SIG-M5 (cell line): ENCODE results near the gene RERE.

Source experiments
- DNase-seq: peaks from one replicate; lab custom pipeline; 2025; lab: John Stamatoyannopoulos, UW

RERE gene

DNA sequence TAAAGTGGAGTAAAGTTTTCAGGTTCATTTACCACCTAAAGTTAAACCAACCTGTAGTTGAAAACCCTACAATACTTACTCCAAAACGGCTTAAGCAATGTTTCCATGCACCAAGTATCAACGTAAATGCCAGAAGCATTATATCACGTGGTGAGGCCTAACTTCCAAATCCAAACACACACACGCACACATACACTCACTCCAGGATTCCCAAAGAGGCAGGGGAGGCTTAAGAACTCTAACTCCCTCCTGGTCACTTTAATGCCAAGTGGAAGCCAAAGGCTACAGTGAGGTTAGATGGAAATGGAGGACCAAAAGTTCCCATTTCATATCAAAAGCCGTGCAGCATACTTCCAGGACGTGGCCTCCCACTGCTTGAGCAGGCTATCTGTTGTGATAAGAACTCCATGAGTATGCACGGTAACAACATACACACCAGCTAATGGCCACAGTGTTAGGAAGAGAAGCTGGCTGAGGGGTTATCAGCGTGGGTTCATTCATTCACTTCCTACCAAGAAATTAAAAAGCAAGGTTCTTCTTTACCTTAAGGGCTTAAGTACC is 275.4 kb downstream of the RERE start:
- DNase-seq, result no peak

DNA sequence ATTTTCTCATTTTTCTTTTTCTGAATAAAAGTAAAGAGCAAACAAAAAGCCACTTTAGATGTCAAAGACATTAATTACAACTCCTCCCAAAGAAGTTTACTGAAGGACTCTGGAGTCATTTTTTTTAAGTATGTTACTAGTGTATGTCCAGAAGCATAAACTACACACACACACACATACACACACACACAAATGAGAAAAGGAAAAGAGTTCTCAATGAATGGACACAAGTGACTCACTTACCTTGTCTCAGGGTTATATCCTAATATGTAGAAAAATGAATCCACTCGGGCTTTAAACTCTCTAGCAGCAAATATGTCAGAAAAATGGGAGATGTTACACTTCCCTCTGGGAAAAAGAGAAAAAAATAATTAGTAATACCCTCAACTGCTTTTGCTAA is 276.5 kb downstream of the RERE start:
- DNase-seq, result no peak

DNA sequence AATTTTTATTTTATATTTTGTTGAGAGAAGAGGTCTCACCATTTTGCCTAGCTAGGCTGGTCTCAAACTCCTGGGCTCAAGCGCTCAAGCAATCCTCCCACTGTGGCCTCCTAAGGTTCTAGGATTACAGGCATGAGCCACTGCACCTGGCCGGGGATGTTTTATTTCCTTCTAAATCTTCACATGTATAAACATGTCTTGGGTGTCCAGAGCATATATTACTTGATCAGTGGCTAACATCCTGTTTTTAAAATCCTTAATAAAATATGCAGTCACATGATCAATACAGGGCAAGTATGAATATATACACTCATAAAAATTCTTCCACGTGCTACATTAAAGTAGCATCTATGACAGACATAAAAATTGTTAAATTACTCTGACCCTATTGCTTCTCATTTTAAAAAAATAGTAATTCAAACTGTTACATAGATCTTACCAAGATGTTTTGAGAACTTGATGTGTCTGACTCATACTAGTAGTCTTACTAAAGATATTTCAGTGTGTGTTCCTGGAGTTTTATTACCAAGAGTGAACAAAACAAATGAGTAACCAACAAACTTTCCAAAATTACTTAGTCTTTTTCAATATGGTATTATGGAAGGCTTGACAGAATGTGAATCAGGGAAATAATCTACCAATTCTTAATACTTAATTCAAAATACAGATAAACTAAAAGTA is 277.0 kb downstream of the RERE start:
- DNase-seq, result no peak

DNA sequence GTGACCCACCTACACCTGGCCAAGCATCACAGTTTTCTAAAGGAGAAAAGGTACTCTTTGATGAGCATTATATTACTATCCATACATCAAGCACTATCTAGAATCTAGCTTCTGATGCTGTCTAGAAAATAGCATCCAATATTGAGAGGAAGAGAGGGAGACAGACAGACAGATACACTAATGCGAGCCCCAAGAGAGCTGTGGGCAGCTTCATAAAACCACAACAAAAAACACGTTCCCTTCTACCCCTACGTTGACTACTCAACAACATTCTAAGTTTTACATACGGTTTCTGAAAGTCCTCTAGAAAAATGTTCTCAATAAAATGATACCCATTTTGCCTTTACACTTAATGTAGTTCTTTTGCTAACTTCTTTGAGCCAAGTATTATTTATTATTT is 277.8 kb downstream of the RERE start:
- DNase-seq, result no peak

DNA sequence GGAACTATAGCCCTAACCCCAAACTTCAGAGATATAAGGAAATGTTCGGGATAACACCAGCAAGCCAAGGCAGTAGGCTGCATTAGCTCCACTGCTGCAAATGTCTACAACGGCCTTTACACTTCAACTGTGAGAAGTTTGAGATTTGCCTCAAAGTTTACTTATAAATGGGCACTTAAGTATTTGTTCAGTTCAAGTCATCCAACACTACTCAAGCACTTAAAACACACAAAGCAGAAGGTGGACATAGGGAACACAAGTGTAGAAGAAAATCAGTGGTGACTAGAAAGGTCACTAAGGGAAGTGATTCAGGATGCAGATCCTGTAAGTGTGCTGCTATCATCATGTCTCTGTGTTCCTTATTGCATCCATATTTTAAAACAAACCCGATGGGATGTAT is 278.9 kb downstream of the RERE start:
- no peak for DNase-seq

DNA sequence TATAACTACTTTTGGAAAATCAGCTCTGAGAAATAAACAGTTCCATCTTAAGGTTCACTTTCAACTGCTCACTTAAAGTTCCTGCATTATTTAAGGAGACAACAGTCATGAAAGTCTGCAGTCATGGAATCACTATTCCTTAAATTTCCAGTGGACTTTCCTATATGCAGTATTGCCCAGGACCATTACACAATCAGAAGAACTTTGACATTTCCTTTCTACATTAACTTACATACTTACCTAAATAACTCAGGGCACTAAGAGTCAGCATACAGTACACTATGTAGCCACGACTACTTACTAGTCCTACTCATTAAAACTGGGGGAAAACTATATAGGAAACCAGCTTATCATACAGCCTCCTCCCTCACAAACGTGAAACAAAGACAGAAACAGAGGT is 279.4 kb downstream of the RERE start:
- no peak for DNase-seq

DNA sequence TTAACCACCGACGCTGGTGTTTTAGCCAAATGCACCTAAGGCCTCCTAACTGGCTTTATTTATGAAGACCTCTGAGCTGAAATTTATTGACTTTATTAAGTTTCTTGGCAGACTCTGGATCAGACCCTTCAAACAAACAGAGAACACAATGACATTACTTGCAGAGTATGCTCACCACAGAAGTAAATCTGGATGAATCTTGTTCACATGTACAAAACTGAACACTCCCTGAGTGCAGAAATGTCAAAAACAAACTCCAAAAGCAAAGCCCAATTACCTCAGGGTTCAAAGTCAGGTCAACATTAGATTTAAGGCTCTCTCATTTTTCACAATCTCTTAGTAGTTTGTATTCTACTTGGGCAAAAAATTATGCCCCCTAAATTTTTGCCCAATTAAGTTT is 280.9 kb downstream of the RERE start:
- no peak for DNase-seq

DNA sequence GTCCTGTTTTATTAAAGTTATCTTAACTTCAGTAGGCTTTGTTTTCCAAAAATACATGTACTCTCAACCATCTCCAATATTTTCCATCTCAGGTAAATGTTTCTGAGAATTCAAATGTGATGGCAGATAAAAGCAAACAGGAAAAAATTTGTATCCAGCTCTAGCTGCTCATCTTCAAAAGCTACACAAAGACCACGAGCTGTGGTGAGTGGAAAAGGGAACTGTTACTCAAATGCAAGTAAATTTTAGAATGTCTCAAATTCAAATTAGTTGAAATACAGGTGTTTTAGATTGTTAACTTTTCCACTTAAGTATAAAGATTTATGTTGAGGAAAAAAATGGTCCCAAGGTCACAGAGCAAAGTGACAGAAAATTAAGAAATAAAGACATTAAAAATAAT is 283.5 kb downstream of the RERE start:
- DNase-seq, result no peak

DNA sequence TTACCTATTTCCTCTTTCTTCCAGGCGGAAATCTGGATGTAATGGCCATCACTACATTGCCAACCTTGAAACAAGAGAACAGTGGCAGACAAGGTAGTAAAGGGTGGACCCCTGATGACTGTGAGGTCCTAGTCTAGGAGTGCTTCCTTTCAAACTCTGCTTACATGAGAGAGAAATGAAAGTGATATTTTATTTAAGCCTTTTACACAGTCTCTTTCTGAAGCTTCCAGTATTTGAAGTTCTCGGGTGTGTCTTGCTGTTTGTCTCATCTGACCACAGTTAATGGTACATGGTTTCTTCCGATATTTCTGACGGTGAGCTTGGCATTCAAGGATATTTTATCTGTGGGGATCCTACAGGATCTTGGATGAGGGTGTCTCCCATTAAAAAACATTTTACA is 284.3 kb downstream of the RERE start:
- no peak for DNase-seq

DNA sequence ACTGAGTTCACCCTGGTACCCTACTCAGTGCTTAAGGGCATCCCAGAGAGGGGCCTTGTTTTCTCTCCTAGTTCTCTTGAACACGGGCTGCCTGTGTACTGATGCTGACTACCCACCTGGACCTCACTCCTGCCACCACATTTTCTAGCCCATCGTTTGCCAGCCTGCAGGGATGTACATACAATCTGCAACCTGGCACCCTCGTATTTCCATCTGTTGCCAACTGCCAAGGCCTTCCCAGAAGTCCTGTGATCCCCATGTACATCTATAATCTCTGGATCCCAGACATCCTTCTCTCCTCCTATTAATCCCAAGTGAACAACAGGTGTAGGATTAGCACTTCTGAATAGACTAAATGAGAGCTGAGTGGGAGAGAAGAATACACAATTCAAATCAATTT is 287.5 kb downstream of the RERE start:
- no peak for DNase-seq

DNA sequence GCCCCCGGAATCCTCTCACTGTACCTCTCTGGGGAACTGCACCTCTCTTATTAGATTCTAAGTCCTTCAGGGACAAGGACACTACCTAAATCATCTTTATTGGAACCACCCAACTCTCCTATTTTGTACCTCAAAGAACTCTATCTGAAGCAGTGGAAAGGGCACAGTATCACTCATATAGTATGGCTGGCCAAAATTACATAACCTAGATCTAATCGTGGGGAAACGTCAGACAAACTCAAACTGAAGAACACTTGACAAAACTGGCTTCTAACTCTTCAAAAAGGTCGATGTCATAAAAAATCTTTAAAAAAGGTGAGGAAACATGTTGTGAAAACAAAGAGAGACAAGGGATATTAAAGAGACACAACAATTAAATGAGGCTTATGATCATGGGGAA is 289.5 kb downstream of the RERE start:
- no peak for DNase-seq

DNA sequence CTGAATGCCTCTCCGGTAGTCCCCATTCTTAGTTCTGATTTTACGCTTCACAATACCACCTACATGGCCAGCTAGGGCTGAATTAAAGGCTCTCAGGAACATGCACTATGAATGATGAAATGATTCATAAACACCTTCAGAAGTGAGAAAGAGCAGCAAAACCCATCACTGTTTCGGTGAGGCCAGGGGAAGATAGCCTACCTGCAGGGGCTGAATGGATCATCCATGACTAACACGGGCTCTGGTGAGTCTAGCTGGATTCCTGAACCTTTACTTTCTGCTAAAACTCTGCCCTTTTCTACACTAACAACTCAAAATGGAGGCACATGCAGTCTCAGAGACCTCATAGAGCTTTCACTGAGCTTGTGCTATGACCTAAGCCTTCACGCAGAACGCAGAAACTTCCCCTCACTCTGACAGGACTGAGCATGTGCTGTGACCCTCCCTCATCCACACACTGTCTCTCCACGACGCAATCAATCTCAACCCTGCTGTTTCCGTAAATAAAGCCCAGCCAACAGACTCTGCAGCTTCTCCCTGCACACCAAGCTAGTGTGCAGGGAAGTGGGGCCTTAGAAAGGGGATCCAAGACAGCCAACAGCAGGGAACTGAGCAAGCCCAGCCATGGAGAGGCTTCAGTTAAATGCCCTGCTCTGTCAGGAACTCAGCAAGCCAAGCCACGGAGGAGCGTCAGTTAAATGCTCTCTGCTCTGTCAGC is 291.7 kb downstream of the RERE start:
- peak; percentile 89 for DNase-seq

DNA sequence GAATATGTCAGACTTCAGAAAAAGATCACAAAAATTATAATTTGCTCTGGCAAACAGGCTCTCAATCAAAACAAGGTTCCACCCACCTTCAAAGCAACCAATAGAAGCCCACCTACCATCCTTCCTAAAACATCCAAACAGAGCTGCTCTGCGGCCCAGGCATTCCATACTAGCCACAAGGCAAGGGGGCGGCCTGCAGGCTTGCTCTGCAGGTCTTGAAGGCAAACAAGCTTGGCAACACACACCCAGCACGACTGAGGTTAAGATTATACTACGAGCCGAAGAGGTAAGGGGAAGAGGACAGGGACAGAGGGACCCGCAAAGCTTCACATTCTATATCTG is 292.3 kb downstream of the RERE start:
- DNase-seq, result no peak

DNA sequence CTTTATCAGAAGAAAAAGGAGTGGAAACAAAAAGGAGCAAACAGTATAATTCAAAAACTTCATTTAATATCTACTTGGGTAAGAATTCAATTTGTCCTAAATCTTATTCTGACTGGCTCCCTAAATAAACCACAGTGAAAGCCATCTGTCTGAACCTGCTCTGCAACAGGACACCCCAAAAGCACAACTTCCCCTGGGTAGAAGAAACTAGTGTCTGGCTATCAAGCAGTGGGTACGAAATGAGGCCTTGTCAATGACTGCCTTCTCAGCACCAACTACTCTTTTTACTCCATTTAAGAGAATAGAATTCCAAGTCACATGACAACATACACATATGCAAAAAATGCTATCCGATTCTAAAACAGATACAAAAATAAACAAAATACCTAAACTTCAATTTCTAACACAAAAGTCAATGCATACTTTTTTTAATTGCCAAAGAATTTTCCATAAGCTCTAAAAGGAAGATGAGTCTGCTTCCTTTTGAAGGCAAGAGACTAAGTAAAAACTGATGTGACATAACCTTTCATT is 292.7 kb downstream of the RERE start:
- no peak for DNase-seq

DNA sequence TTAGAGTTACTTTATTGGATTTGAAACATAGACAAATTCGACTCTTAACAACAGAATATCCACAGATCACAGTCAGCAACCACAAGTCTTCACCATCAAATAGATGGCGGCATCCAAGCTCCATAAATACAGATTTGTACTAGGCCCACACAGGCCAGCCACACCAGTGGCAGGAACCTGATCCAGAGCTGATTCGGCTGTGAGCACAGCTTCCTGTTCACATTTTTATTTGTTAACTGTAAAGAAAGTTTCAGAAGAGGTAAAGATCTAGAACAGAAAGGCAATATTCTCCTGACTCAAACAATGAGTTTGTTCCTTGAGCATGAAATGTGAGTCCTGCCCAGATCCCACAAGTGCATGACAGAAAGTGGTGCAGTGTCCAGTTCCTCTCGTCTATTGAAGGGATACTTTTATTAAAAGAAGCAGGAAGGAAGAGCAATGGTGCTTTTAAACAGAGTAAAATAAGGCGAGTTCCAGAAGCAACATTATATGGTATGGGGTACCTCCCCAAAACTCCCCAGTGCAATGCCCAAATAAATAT is 293.7 kb downstream of the RERE start:
- no peak for DNase-seq

DNA sequence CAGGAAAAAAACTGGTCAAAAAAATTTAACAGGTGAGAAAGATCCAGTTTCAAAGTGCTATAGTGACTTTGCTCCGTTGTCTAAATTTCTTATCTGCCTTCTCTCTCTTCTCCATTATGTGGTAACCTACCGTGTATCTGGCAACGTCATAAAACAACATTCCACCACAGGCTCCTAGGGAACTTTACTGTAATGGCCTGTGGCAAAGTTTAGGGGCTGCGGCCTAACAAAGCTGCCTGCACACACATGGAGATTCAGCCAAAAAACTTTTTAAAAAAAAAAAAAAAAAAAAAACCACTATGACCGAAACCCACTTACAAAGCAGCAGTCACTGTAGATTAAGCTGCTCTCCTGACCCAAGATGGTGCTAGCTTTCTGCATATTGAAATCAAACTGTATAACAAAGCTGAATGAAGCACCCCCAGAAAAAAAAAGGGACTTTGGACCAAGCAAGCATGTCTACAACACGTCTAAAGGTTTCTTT is 296.9 kb downstream of the RERE start:
- no peak for DNase-seq

DNA sequence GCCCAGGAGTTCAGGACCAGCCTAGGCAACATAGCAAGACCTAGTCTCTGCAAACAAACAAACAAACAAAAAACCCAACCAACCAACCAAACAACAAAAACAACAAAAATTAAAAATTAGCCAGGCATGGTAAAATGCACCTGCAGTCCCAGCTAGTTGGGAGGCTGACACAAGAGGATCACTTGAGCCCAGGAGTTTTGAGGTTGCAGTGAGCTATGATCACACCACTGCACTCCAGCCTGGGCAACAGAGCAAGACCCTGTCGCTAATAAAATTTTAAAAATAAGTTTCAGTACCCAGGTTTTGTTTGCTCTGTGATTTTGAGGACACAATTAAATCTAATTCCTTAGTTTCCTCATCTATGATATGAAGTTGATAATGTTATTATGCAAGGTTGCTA is 298.3 kb downstream of the RERE start:
- no peak for DNase-seq

DNA sequence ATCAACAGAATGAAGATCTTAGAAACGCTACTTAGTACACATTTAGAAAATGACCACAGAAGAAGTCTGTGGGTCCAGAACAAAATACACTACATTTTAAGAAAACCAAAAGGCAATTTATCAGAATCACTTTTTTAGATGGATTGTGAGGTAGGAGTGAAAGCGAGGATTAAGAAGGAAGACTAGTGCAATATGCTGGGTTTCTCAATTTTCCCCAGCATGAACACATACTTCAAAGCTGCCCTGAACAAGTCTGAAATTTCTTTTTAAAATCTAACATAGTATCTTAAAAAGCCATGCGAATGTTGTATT is 299.0 kb downstream of the RERE start:
- no peak for DNase-seq

DNA sequence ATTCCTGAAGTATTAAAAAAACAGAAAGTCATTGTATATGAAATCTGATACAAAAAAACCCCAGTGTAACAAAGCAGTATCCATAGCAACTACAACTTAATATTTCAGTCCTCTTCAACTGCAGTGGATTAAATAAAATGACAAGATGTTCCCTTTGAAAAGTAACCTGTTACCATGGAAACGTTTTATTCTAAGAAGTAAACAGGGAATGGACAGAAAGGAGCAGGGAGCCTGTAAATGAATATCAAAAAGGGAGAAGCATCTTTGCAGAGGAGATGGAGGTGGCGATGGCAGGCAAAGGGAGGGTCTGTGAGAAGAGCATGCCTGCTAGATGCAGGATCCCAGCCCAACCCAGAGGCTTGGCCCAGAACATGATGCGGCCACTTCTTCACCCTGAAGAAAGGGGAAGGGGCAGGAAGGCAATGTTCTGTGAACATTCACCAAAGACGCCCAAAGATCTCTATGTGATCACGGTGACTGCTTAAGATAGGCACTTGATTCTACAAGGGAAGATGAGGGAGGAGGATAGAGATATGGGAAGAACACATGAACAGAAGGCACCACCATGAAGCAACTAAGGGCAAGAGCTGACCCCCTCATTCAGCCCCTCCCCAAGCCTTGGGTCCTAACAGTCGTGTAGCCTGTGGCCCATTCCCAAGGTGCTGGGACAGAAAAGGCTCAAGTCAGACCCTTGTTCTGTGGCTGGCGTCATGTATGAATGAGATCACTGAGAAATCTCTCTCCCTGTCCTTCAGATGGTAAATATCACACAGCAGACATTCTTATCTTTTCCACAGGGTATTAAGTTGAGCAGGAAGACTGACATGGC is 299.6 kb downstream of the RERE start:
- no peak for DNase-seq

DNA sequence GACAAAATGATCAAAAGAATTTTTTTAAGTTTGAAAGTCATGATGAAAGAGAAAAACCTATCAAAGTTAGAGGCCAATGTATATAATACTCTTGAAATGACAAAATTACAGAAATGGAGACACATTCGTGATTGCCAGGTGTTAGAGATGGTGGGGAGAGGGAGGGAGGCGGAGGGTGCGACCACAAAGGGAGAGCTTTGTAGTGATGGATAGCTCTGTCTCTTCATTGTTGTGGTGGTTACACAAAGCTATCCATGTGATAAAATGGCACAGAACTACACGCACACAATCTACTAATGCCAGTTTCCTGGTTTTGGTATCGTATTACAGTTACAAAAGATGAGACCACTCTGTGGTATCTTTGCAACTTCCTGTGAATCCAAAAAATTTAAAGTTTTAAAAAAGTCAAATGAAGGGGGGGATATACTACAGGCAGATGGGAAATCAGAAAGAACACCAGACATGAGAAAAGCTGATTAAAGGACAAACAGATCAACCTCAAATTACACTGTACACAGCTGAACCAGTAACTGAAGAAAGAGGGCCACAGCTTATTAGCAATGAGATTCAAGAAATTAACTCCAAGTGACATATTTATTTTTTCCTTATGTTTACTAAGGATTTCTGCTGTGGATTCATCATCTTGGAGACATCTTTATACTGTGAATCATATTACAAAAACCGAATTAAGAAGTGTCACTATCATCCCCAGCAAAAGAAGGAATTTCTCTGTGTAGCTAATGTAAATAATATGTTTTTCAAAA is 300.5 kb downstream of the RERE start:
- no peak for DNase-seq

DNA sequence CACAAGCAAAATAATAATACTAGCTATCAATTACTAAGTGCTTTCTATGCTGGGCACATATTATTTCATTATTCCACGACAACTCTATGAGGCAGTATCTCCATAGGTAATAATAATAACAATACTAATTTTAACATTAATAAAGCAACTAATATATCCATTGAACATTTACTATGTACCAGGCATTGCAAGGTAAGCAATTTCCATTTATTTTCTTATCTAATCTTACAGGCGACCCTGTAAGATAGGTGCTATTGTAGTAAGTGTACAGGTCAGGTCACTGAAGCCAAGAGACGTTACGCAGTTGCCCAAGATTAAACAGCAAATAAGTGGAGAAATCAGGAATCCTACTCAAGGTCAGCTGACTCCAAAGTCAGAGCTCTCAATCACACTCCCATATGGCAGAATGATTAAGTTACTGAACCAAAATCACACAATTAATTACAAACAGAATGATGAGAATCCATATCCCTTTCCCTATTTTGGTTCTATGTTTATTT is 301.1 kb downstream of the RERE start:
- DNase-seq, result no peak
